HUES48 (cell line): ENCODE results near the gene HES2.
A peak's percentile ranks its signal among the peaks of the same experiment; 100 is the strongest.
"Not testable (repeated sequence)": the region's sequence is repeated elsewhere in the genome, so short reads cannot be mapped to it uniquely, and the experiment has no call there.

ENCODE experiments used
- H3K27ac ChIP-seq: one replicate; pipeline ENCODE4 v1.7.0; 2013; ENCODE audit warnings: low read depth, low read length, inconsistent platforms
- H3K27me3 ChIP-seq: 2 replicates; pipeline ENCODE4 v1.6.1; 2013; ENCODE audit warnings: mild to moderate bottlenecking, low read length; ENCODE audit not compliant: control insufficient read depth, insufficient read depth
- H3K36me3 ChIP-seq: 2 replicates; pipeline ENCODE4 v1.6.1; 2013; ENCODE audit warnings: low read length; ENCODE audit not compliant: control insufficient read depth, insufficient read depth
- H3K4me1 ChIP-seq: 2 replicates; pipeline ENCODE4 v1.6.1; 2013; ENCODE audit warnings: mild to moderate bottlenecking, low read length; ENCODE audit not compliant: control insufficient read depth, insufficient read depth
- H3K4me3 ChIP-seq: 2 replicates; pipeline ENCODE4 v1.5.1; 2013; ENCODE audit warnings: mild to moderate bottlenecking, low read depth, low read length
- H3K9ac ChIP-seq: 2 replicates; pipeline ENCODE4 v1.6.1; 2013; ENCODE audit warnings: mild to moderate bottlenecking, low read depth, low read length, moderate library complexity
- H3K9me3 ChIP-seq: 2 replicates; pipeline ENCODE4 v1.6.1; 2013; ENCODE audit warnings: low read length; ENCODE audit not compliant: control insufficient read depth, insufficient read depth

Gene HES2

DNA sequence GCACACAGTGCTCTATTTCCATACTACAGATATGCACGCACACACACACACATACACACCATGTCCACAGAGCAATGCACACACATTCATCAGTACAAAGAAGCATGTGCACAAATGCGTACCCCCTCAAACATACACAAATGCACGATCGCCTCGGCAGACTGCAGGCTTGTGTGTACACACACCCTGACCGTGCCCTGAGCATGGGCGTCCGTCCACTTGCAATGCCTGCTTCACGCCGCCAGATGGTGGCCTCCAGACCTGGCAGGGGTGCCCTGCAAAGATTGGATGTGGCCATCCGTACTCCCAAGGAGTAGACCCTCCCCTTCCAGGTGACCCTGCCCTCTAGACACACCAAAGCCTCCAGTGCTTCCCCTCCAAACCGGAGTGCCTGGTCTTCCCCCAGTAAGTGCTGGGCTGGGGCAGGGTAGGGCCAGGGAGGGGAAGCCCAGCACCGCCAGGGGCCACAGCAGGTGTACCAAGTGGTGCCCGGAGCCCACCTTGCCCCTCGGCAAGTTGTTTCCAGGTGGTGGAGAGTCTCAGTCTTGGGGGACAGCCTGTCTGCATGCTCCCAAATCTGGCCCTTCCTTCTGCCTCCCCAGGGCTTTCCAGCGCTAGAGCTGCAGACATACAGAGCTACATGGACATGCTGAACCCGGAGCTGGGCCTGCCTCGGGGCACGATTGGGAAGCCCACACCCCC, 25.5 kb upstream of the HES2 start:
- Histone ChIP-seq H3K36me3 (no peaks in the 10 kb centered on the region), H3K27me3 (peaks cover 24% of the 10 kb centered on the region), H3K9ac (no peak overlapping the region), H3K4me3 (no peak overlapping the region), H3K9me3 (no peaks in the 10 kb centered on the region), H3K4me1 (peaks cover 12% of the 10 kb centered on the region), H3K27ac (no peak overlapping the region)

DNA sequence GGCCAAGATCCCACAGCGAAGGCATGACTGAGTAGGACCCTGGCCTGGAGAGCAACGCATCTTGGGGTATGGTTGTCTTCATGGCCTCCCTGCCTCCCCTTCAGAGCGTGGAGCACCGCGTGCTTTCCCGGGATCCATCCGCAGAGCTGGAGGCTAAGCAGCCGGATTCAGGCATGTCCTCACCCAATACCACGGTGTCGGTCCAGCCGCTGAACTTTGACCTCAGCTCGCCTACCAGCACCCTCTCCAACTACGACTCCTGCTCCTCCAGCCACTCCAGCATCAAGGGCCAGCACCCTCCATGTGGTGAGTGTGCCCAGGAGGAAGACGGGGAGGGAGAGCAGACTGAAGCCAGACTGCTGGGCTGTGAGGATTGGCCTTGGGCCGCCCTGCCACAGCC, 24.7 kb upstream of the HES2 start:
- no peak overlapping the region for H3K4me3 ChIP-seq
- peaks cover 9% of the 10 kb centered on the region for H3K4me1 ChIP-seq
- H3K36me3 ChIP-seq: no peaks in the 10 kb centered on the region
- no peak overlapping the region for H3K9ac ChIP-seq
- H3K27me3 ChIP-seq: peaks cover 26% of the 10 kb centered on the region
- H3K27ac ChIP-seq: no peak overlapping the region
- no peaks in the 10 kb centered on the region for H3K9me3 ChIP-seq

DNA sequence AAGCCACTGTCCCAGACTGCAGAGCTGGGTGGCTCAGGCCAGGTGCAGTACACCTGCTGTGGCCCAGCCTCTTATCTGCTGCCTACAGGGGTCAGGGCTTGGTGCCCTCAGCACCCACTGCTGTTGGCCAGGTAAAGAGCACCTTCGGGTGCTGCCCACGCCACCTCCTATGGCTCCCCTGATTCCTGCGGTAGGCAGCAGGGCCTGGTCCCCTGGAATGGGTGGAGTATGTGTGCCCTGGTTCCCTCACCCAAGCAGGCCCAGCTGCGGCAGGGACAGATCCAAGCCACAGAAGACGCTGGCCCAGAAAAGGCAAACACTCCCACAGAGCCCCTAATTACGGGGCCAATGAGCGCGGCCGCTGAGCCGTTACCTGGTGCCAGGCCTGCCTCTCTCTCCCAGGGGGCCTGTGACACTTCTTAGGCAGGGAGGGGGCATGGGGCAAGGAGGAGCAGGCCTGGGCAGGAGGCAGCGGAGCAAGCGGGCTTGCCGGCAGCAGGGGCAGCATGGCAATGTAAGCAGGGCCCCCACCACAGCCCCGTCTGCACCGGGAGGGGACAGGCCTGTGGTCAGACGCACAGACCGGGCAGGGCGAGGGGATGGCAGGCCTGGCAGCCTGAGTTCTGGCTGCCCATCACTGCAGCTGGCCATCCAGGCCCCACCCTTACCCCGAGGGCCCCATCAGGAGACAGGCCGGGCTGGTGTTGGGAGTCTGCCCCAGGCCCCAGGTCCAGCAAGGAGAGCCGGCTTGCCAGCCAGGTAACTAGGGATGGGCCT, 23.8 kb upstream of the HES2 start:
- peaks cover 26% of the 10 kb centered on the region for H3K27me3 ChIP-seq
- no peak overlapping the region for H3K4me3 ChIP-seq
- H3K9ac ChIP-seq: no peak overlapping the region
- no peaks in the 10 kb centered on the region for H3K36me3 ChIP-seq
- peaks cover 5% of the 10 kb centered on the region; the same call in 1 of the 2 replicates for H3K4me1 ChIP-seq
- no peaks in the 10 kb centered on the region for H3K9me3 ChIP-seq
- no peak overlapping the region for H3K27ac ChIP-seq

DNA sequence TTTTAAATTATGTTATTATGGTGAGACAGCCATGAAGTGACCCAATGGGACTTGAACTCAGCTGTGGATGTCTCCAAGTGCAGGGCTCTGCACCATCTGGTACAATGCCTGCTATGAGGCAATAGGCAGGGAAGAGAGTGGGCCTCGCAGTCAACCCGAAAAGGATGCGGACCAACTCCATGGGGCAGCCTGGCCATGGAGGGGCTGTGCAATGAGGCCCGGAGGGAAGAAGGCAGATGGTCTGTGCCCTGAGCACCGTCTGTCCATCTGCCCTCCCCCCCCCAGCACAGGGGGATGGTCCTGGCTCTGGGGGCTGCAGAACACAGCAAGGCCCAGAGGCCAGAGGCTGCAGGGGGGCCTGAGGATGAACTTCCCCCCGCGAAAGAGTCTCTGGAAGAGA, 21.9 kb upstream of the HES2 start:
- no peak overlapping the region for H3K9ac ChIP-seq
- no peak overlapping the region for H3K27ac ChIP-seq
- H3K9me3 ChIP-seq: no peaks in the 10 kb centered on the region
- no peaks in the 10 kb centered on the region for H3K36me3 ChIP-seq
- H3K27me3 ChIP-seq: peaks cover 26% of the 10 kb centered on the region
- peaks cover 3% of the 10 kb centered on the region; the same call in 1 of the 2 replicates for H3K4me1 ChIP-seq
- H3K4me3 ChIP-seq: no peak overlapping the region

DNA sequence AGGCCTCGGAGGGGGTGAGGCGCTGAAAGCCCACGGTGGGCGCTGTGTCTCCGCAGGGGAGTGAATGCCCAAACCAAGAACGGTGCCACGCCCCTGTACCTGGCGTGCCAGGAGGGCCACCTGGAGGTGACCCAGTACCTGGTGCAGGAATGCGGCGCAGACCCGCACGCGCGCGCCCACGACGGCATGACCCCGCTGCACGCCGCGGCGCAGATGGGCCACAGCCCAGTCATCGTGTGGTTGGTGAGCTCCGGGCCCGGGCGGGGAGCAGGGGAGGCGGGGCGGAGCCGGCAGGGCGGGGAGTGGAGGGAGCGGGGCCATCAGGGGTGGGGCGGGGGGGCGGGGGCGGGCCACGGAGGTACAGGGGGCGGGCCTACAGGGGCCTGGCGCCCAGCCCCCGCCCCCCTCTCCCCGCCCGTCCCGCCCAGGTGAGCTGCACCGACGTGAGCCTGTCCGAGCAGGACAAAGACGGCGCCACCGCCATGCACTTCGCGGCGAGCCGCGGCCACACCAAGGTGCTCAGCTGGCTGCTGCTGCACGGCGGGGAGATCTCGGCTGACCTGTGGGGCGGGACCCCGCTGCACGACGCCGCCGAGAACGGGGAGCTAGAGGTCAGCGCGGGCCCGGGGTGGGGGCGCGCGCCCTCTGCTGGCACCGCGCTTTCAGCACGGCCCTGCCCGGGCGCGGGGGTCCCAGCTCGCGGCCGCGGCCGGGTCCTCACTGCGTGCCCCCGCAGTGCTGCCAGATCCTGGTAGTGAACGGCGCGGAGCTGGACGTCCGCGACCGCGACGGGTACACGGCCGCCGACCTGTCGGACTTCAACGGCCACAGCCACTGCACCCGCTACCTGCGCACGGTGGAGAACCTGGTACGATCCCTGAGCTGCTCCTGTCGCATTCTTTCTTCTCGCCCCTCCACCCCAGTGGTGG, 20.7 kb upstream of the HES2 start:
- no peak overlapping the region for H3K9ac ChIP-seq
- peaks cover 26% of the 10 kb centered on the region for H3K27me3 ChIP-seq
- peak overlapping the region; percentile 61; the same call in 1 of the 2 replicates for H3K4me3 ChIP-seq
- no peak overlapping the region for H3K27ac ChIP-seq
- H3K9me3 ChIP-seq: no peaks in the 10 kb centered on the region
- H3K36me3 ChIP-seq: no peaks in the 10 kb centered on the region
- H3K4me1 ChIP-seq: no peaks in the 10 kb centered on the region; the same call in 1 of the 2 replicates

DNA sequence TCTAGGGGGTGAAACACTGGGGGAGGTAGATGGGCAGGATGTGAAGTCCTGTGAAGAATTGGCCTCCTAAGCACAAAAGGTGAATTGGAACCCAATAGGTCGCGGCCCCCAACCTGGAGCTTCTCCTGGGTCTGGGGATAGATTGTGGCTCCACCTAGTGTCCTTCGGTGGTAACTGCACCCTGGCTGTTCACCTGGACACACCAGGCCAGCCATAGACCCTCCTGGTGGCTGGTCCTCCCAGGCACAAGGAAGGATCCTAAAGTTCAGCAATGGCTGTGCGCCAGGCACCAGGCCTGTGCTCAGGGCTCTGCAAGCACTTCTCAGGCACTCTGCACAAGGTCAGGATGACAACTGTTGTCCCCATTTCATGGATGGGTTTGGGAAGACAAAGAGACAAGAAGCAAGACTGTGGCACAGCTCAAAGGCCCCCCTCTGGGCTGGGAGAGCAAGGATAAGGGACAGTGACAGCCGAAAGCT, 18.4 kb upstream of the HES2 start:
- H3K9ac ChIP-seq: no peak overlapping the region
- H3K27ac ChIP-seq: no peak overlapping the region
- H3K9me3 ChIP-seq: no peaks in the 10 kb centered on the region
- no peak overlapping the region for H3K4me3 ChIP-seq
- no peaks in the 10 kb centered on the region for H3K36me3 ChIP-seq
- peaks cover 26% of the 10 kb centered on the region for H3K27me3 ChIP-seq
- H3K4me1 ChIP-seq: no peaks in the 10 kb centered on the region; the same call in 1 of the 2 replicates

DNA sequence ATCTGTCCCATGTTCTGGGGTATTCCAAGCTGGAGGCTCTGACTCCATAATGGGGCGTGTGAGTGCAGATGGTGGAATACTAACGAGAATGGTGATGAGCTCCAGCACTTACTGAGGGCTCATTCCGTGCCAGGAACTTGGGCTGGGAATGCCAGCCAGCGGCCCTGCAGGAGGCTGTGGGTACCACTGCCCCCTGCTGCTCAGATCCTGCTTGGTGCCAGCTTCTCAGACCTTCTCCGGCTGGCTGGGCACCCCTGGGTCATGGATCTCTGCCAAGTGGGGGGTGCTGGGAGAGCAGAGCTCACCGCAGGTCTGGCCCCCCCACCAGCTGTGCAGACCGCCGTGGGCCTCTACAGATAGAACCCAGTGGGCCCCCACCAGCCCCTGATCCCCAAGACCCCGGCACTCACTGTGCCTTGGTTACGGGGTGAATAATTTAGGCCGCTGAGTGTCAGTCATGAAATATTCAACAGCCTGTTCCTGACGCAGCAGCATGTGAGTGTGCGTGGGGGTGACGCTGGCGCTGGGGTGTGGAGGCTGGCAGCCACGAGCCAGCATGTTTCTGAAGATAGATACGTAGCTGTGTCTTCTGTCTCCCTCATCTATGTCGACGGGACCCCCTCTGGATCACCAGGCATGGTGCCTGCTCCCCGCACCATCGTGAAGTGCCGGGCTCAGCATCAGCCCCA, 17.4 kb upstream of the HES2 start:
- H3K36me3 ChIP-seq, H3K9me3 ChIP-seq, H3K4me1 ChIP-seq, H3K27ac ChIP-seq, H3K9ac ChIP-seq, H3K4me3 ChIP-seq: not testable (repeated sequence)
- H3K27me3 ChIP-seq: peaks cover 26% of the 10 kb centered on the region

DNA sequence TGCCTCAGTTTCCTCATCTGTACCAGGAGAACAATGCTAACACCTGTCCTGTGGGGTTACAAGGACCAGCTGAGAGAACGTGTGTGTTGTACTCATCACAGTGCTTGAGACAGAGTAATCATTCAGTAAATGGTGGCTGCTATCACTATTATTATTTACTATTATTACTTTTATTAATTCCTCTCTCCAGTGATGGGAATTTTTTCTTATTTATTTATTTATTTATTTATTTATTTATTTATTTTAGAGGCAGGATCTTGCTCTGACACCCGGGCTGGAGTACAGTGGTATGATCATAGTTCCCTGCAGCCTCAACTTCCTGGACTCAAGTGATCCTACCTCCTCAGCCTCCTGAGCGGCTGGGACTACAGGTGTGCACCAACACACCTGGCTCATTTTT, 16.6 kb upstream of the HES2 start:
- not testable (repeated sequence) for H3K4me1 ChIP-seq, H3K9ac ChIP-seq, H3K4me3 ChIP-seq, H3K27ac ChIP-seq, H3K36me3 ChIP-seq, H3K9me3 ChIP-seq
- peaks cover 18% of the 10 kb centered on the region for H3K27me3 ChIP-seq

DNA sequence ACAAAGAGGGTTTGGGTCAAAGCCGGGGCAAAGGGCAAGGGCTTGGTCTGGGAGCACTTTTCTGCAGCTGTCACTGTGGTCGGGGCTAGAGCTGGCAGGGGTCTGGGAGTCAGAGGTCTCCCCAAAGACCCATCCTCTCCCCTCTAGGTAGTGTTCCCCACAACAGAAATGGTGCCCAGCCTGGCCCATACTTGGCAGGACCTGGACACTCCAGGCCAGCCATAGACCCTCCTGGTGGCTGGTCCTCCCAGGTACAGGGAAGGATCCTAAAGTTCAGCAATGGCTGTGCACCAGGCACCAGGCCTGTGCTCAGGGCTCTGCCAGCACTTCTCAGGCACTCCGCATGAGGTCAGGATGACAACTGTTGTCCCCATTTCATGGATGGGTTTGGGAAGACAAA, 15.8 kb upstream of the HES2 start:
- Histone ChIP-seq H3K36me3 (no peaks in the 10 kb centered on the region), H3K27ac (no peak overlapping the region), H3K27me3 (peaks cover 12% of the 10 kb centered on the region)

DNA sequence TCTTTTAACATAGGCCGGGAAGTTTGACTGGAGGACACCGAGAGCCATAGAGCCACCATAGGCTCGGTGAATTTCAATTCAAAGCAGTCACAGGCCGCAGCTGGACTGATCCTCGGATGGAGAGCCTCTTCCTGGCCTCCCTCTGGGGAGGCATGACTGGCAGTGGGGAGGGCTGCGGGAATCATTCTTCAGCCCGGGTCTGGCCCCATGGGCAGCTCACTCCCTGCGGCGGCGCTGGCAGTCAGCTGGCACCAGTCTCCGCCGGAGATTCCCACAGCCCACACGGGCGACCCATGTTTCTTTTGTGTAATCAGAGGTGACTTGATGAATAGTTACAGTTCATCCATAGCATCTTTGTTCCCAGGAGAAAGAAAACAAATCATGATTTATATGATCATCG, 15.4 kb upstream of the HES2 start:
- Histone ChIP-seq H3K9me3 (no peaks in the 10 kb centered on the region), H3K9ac (no peak overlapping the region), H3K27ac (no peak overlapping the region), H3K4me3 (no peak overlapping the region), H3K4me1 (peaks cover 2% of the 10 kb centered on the region; the same call in 1 of the 2 replicates), H3K27me3 (peaks cover 12% of the 10 kb centered on the region), H3K36me3 (no peaks in the 10 kb centered on the region)

More for the DNA sequence above, 15.8 kb upstream of the HES2 start:
- Histone ChIP-seq H3K9ac (no peak overlapping the region), H3K4me3 (no peak overlapping the region), H3K9me3 (no peaks in the 10 kb centered on the region), H3K4me1 (no peaks in the 10 kb centered on the region)
